OCI-LY7 (cell line): ENCODE data around the gene NTMT2. TPM values are rescaled to one million over a fixed set of nuclear protein-coding genes. Genes with fewer than 3 reads are reported as not detected.

Source experiments
- BruUV-seq: library from RNA; stranded (reverse); fragments of 400-500 nt; replicated peaks from 2 replicates; lab custom pipeline; 2021; lab: Mats Ljungman, UMichigan
- CTCF ChIA-PET: fragments of 300-600 bp; sonication (Branson Sonifier 250); formaldehyde crosslinking; loops from one replicate; lab custom pipeline; 2022; ENCODE audit warnings: antibody characterized with exemption; ENCODE audit not compliant: unreplicated experiment; lab: Charles Lee
- POLR2A ChIA-PET: fragments of 300-600 bp; sonication (Branson Sonifier 250); formaldehyde crosslinking; loops from one replicate; lab custom pipeline; 2022; ENCODE audit warnings: antibody characterized with exemption; lab: Charles Lee
- DNase-seq: peaks from one replicate; pipeline ENCODE4 v3.0.0-alpha.2; 2015; ENCODE audit warnings: low spot score
- H2AFZ ChIP-seq: fragments of 200-600 bp; sonication (generic), shearing (Covaris generic); 2 replicates; pipeline ENCODE4 v1.6.1; 2014; ENCODE audit warnings: mild to moderate bottlenecking, antibody characterized with exemption, low read length, moderate library complexity
- H3K27ac ChIP-seq: fragments of 200-600 bp; sonication (generic); 2 replicates; pipeline ENCODE4 v1.5.1; 2014; ENCODE audit warnings: mixed run types, low read depth, mild to moderate bottlenecking, moderate library complexity, low read length, inconsistent platforms; ENCODE audit not compliant: poor library complexity, severe bottlenecking
- H3K36me3 ChIP-seq: fragments of 200-600 bp; sonication (generic); 2 replicates; pipeline ENCODE4 v1.6.1; 2014; ENCODE audit warnings: mild to moderate bottlenecking, antibody characterized with exemption, low read length, moderate library complexity, mixed read lengths; ENCODE audit not compliant: insufficient read depth
- H3K4me1 ChIP-seq: fragments of 200-600 bp; sonication (generic); 2 replicates; pipeline ENCODE4 v1.5.1; 2014; ENCODE audit warnings: mild to moderate bottlenecking, low read length; ENCODE audit not compliant: insufficient read depth, poor library complexity, severe bottlenecking
- H3K4me2 ChIP-seq: fragments of 200-600 bp; sonication (generic); 2 replicates; pipeline ENCODE4 v1.6.1; 2014; ENCODE audit warnings: mild to moderate bottlenecking, low read length
- H3K4me3 ChIP-seq: fragments of 200-600 bp; sonication (generic); 2 replicates; pipeline ENCODE4 v1.5.1; 2014; ENCODE audit warnings: mild to moderate bottlenecking, low read depth, low read length; ENCODE audit not compliant: poor library complexity, severe bottlenecking
- H3K79me2 ChIP-seq: fragments of 200-600 bp; sonication (generic); 2 replicates; pipeline ENCODE4 v1.6.1; 2016; ENCODE audit warnings: low read depth, mild to moderate bottlenecking, low read length, moderate library complexity, mixed read lengths; ENCODE audit not compliant: insufficient read depth
- H3K9me2 ChIP-seq: fragments of 200-600 bp; sonication (generic); 2 replicates; pipeline ENCODE4 v1.6.1; 2016; ENCODE audit warnings: mild to moderate bottlenecking, low read length, mixed read lengths; ENCODE audit not compliant: insufficient read depth
- H3K9me3 ChIP-seq: fragments of 200-600 bp; sonication (generic); 2 replicates; pipeline ENCODE4 v1.6.1; 2014; ENCODE audit warnings: mild to moderate bottlenecking, mixed run types, low read length, mixed read lengths
- H4K20me1 ChIP-seq: fragments of 200-600 bp; sonication (generic); 2 replicates; pipeline ENCODE4 v1.6.1; 2014; ENCODE audit warnings: mild to moderate bottlenecking, antibody characterized with exemption, low read length, moderate library complexity, mixed read lengths; ENCODE audit not compliant: insufficient read depth
- EZH2phosphoT487 ChIP-seq: fragments of 200-600 bp; sonication (generic); IDR thresholded peaks from 2 replicates; pipeline ENCODE4 v1.6.1; 2018; ENCODE audit warnings: low read depth, borderline replicate concordance, mild to moderate bottlenecking, mixed run types, antibody characterized with exemption, low read length, moderate library complexity, mixed read lengths
- intact Hi-C: fragments of 100-400 bp; cut with micrococcal nuclease; formaldehyde crosslinking; loops from one replicate; pipeline ENCODE4 v1.10.0; 2022; ENCODE audit not compliant: unreplicated experiment
- total RNA-seq, 2 experiments: library from RNA; depleted of rRNA in 1 of 2; stranded (reverse); fragments of >200 nt in 1 of 2; shearing (Covaris generic) in 1 of 2; gene quantifications; 2 replicates each; pipeline ENCODE4 v1.2.3, GENCODE V29; 2014 to 2022
- TF ChIP-seq, protein P1 (sequence below): fragments of 200-600 bp; sonication (generic); conservative IDR thresholded peaks from 2 replicates; pipeline ENCODE4 v1.5.1; 2014; ENCODE audit warnings: mild to moderate bottlenecking, antibody characterized with exemption, low read length, moderate library complexity, mixed read lengths

NTMT2 gene
- total RNA-seq, 2 experiments from 2014 or later: not detected

DNA sequence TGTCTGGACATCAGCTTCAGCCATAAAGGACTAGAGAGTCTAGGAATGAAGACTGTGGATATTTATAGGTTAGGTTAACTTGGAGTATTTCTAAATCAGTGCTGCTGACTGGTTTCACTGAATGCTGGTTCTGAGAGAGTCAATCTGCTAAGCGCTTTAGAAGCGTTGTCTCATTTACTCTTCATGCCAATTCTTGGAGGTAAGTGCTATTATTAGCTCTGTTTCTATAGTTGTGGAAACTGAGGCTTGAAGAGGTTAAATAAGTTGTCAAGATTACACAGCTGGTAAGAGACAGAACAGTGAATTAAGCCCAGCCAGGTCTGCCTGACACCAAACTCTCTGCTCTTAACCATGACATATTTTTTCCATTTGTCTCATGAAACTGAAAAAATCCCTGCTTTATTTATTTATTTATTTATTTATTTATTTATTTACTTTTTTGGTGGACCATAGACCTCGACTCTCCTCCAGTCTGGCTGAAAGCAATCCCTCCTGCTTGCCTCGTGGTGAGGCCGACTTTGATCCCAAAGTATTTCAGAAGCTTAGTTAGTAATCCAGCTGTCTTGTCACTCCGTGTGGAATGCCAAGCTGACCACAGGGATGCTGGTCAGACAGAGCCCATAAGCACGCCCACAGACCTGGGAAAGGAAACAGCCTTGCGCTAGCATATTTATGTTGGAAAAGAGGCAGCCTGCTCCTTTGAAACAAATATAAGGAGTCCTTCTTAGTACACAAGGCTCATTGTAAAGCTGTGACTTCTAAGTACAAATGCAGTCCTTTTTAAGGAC lies 16.9 kb downstream of the NTMT2 start:
- Histone ChIP-seq H3K36me3 (no peaks in the 10 kb centered on the region), H3K27ac (no peak overlapping the region), H4K20me1 (no peaks in the 10 kb centered on the region), H3K4me2 (no peak overlapping the region), H3K79me2 (no peaks in the 10 kb centered on the region), H3K4me3 (no peak overlapping the region), H3K4me1 (no peaks in the 10 kb centered on the region), H3K9me2 (no peaks in the 10 kb centered on the region), H3K9me3 (no peaks in the 10 kb centered on the region), H2AFZ (no peak overlapping the region)
- no TSS peak for BruUV-seq
- ChIA-PET CTCF (no interaction called here), POLR2A (interaction anchor here (0.5 kb wide), 1 partner anchor 170 kb away, joined by 3 read pairs; no protein-coding TSS in a partner anchor)
- TF ChIP-seq, protein P1, sequence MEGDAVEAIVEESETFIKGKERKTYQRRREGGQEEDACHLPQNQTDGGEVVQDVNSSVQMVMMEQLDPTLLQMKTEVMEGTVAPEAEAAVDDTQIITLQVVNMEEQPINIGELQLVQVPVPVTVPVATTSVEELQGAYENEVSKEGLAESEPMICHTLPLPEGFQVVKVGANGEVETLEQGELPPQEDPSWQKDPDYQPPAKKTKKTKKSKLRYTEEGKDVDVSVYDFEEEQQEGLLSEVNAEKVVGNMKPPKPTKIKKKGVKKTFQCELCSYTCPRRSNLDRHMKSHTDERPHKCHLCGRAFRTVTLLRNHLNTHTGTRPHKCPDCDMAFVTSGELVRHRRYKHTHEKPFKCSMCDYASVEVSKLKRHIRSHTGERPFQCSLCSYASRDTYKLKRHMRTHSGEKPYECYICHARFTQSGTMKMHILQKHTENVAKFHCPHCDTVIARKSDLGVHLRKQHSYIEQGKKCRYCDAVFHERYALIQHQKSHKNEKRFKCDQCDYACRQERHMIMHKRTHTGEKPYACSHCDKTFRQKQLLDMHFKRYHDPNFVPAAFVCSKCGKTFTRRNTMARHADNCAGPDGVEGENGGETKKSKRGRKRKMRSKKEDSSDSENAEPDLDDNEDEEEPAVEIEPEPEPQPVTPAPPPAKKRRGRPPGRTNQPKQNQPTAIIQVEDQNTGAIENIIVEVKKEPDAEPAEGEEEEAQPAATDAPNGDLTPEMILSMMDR: no peak
- DNase-seq: no peak
- intact Hi-C loops: no loop called here

GRCh38 chr1:170164103-170164763 lies 18.5 kb downstream of the NTMT2 start:
- Histone ChIP-seq H3K9me3 (no peaks in the 10 kb centered on the region), H3K36me3 (no peaks in the 10 kb centered on the region), H3K4me2 (no peak overlapping the region), H3K4me3 (no peak overlapping the region), H3K9me2 (no peaks in the 10 kb centered on the region), H3K79me2 (no peaks in the 10 kb centered on the region), H3K27ac (no peak overlapping the region), H4K20me1 (no peaks in the 10 kb centered on the region), H2AFZ (no peak overlapping the region), H3K4me1 (no peaks in the 10 kb centered on the region)
- BruUV-seq: no TSS peak
- TF ChIP-seq, protein P1: no peak
- TF ChIP-seq EZH2phosphoT487: no peak
- intact Hi-C loops: no loop called here
- CTCF ChIA-PET: no interaction called here
- POLR2A ChIA-PET: no interaction called here
- DNase-seq: no peak
